ENCODE data around the gene SMCP.
A peak's percentile ranks its signal among the peaks of the same experiment; 100 is the strongest.

Gene SMCP, protein sequence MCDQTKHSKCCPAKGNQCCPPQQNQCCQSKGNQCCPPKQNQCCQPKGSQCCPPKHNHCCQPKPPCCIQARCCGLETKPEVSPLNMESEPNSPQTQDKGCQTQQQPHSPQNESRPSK

DNA sequence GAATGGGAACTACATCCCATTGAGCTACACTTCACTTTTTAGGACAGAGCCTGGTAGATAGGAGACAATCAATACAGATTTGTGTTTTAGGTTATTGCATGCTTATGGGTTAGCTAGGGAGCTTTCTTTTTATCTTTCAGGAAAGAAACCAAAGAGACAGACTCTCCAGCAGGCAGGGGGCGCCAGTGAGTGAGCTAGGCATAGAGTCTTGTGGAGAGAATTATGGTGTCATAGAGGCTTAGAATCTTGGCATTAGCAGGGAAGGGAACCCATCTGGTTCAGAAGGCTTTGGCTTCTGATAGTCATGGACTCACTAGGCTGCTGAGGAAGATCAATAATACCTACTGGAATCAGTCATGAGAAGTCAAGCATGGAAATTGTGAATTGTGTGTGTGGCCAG is at the start of gene SMCP:
Gene SMCP, plus strand, starts transcription at position 281 of the 400 bp plus-strand sequence. CDS start 6,101 bp downstream, outside the sequence.
- peak; percentile 56 for DNase-seq (ENCODE audit: low spot score)

DNA sequence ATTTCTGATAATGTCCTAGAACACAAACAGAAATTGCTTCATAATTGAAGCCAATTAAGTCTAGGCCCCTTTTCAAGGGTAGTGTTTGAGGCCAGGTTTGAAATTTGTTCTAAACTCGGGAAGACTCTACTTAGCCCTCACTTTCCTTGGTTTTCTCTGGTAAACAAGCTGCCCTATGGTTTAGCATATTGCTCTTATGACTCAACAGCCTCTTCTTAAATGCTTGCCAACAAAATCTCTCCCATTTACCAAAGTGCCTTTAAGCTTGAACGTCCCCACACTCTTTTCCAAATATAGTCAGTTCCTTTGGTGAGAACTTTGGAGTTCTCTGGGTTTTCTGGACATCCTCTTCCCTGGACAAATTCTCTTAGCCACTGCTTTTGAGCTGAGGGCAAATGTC is 41.3 kb upstream of the SMCP start:
- DNase-seq (ENCODE audit: low spot score): no peak

DNA sequence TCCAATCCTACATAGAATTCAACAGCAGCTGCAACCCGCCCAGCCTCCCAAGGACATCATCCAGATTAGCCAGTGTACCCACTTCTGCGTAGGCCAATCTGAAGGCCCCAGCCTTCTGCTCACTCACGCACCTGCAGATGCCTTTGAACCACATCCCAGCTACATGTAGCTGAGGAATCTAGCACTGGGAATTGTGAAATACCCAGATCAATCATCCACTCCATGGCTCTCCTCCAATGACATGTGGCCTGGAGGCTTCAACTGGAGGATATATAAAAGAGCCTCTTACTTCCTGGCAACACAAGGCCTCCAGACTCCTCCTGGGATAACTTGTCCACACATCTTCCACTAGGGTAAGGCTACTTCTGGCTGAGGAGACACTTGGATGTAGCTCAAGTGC is 35.6 kb upstream of the SMCP start, which contains the start of gene LCE6A:
Gene LCE6A, plus strand, starts transcription at position 301 of the 400 bp plus-strand sequence. CDS start 665 bp downstream, outside the sequence.
- no peak for DNase-seq (ENCODE audit: low spot score)

DNA sequence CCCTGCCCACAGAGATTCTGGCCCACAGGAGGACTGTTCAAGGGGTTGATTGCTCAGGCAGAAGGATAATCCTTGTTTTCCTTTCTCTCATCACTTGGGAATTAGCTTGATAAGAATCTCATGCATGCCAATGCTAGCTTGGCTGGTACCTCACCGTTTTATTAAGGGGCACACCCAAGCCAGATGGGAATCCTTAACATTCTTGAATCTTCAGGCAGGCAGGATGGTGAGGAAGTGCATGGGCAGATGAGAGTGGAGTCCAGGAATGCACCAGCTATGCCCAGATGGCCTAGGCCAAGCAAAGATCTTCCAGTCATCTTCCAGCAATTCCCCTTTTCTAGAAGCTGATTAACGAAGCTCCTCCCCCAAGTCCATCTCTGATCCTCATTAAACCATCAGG is 22.5 kb upstream of the SMCP start:
- DNase-seq (ENCODE audit: low spot score): no peak

DNA sequence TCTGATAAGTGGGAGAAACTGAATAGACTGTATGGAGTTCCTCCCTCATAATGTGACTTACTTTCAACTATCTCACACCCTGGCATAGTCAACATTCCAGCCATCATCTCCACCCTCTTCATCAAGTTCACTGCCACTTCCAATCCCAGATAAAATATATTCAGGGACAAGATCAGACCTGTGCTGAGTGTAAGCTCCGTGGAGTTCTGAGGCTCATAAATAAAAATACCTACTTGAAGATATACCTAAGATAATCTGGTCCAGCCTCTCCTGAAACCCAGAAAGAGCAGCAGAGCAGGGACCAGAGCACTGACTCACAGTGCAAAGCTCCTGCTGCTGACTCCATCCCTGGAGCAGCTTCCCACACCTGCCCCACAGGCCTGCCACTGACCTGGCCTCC is 20.1 kb upstream of the SMCP start:
- no peak for DNase-seq (ENCODE audit: low spot score)

DNA sequence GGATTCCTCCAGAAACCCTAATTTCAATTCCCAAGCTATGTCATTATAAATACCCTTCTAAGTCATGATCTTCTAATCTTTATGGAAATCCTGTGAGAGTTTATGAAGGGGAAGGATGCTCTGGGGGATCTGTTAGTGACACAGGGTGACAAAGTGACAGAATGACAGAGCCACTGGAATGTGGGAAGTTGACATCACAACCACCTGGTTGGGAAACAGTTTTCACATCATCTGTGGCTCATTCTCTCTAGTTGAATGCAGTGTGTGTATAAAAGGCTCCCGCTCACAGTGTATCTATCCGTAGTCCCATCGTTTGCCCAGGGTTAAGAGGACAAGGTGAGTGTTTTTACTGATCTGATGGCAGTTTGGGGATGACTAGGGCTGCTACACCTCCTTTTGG is 18.4 kb upstream of the SMCP start, which contains the start of gene LCE7A:
Gene LCE7A, plus strand, starts transcription at position 301 of the 400 bp plus-strand sequence. CDS start 702 bp downstream, outside the sequence.
- DNase-seq (ENCODE audit: low spot score): no peak

DNA sequence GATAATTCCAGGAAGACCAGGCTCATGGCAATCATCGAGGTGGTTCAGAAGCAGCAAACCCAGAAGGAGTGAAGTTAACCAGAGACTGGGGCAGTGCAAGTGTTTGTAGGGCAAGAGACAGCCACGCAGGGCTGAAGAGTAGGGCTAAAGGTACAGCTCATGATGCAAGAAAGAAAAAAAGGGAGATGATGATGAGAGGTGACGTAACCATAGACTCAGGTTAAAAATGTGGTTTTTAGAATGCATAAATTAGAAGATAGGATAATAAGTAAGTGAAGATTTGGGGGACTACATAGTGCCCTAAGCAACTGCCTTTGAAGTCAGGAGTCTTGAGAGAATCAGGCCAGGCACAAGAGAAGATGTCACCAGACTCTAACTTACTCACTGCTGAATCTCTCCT is 18.0 kb upstream of the SMCP start:
- DNase-seq (ENCODE audit: low spot score): no peak

DNA sequence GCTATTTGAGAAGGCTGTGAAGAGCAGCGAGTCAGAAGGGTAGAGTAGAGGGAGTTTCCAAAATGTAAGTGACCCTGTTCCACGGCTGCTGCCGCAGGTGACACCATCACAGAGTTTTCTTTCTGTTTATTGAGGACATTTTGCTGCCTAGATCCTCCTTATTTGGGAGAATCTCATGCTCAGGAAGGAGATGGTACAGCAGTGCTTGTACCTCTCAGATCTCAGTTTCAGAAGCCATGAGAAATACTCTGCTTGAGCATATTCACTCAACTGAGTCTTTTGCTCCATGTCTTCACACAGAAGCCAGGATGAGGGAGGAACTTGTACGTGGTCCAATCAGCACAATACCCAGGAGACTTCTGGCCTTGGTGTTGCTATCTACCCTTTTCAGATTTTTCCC is 16.7 kb upstream of the SMCP start:
- no peak for DNase-seq (ENCODE audit: low spot score)

DNA sequence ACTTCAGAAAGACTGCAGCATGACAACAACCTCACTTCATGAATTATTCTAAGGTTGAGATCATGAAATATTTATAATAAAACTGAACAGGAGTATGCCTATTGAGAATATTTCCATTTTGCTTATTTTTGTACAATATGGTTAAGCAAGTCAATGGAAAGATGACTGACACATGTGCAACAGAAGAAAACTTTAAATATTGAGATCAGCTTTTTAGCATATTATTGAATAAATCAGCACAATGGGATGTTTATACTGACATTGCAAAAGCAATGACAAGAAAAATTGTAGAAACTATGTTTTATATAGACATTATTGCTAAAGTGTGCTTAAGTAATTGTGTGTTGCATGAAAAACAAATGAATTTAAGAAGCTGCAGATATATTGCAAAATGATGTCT is 13.7 kb upstream of the SMCP start:
- DNase-seq (ENCODE audit: low spot score): no peak

DNA sequence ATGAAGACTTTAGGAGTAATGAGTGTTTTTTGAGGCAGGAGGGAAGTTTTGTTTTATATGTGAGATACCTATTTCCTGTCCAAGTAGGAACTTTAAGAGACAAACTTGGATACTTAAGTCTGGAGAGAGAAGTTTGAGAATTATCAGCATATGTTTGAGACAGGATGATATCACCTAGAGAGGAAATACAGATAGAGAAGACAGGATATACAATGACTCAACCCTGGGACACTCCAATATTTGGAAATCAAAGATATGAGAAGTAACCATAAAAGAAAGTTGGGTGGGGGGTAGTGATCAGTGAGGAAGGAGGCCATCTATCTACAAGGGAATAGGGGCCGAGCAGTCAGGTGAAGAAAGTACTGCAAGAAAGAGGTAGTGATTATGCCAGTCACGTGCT is 11.8 kb upstream of the SMCP start:
- DNase-seq (ENCODE audit: low spot score): no peak

DNA sequence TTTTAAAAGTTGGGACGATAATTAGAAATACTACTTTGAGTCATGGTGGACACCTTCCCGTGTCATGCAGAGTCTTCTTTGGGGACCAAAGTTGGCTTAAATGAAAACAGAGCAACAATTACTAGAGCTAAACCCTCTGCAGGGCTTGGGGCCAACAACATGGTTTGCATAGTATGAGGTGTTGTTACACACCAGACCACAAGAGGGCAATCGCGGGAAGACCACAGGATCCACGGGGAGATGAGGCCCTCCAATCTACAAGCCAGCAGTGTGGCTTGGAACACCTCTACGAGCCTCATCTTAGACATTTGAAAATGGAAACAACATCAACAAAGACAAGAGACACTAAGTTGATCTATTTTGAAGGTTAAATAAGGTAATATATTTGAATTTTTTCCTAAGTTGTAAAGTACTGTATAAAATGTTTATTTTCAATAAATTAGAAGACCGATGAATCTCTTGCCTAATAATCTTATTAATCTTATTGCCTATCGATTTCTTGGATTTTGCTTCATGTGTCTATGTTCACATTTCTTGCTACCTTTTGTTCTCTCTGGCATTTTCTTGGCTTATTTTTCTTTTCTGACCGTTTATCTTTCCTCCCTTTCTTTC is 8.2 kb upstream of the SMCP start:
- peak; percentile 77 for DNase-seq (ENCODE audit: low spot score)

DNA sequence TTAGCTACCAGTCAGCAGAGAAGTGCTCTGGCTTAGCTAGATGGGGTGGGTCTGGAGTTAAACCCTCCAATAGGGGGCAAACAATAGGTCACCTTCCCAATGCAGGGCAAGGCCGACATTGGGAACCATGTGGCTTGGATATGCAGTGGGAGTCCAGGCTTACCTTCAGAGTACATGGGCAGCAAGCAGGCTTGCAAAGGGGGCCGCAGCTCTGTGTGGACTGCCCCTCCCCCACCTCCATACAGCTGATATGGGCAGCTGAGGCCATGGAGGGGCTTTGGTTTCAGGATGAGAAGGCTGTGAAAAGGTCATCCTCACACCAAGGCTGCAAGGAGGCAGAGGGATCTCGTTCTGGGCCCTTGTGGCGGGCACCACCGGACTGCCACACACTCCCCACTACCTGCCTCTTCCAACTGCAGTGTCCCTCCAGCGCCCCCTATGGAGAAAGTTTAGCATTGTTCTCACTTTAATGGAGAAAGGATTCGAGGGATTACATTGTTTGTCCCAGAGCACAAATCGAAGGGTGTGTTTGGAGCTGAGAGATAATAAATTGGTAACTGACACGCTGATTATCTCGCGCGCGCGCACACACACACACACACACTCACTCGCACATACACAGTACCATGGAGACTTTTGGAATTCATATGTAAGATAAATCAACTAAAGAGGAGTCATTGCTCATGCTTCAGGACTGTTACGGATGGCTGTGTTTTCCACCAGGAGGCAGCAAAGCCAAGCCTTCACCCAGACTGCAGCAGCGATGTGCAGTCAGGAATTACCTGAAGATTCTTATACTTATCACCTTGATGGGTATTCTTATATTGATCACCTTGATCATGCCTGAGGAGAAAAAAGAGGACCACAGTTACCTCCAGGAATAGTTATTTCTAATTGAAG is 7.0 kb upstream of the SMCP start:
- peak; percentile 58 for DNase-seq (ENCODE audit: low spot score)

DNA sequence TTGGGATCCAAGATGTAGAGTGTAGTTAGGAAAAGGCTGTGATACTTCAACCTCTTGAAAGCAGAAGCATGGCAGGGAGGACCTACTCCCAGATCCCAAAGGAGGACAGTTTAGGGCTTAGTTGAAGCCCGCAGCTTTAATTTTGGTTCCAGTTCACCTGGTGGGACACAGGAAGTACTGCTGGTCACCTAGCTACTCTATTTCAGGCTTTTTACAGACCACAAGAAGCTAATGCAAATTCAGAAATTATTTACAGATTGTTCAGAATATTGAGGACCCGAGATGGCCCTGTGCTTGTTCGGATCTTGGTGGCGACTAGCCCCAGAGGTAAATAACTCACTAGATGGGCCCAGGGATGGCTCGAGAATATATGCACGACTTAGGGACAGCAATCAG is 6.4 kb upstream of the SMCP start:
- DNase-seq (ENCODE audit: low spot score): no peak

DNA sequence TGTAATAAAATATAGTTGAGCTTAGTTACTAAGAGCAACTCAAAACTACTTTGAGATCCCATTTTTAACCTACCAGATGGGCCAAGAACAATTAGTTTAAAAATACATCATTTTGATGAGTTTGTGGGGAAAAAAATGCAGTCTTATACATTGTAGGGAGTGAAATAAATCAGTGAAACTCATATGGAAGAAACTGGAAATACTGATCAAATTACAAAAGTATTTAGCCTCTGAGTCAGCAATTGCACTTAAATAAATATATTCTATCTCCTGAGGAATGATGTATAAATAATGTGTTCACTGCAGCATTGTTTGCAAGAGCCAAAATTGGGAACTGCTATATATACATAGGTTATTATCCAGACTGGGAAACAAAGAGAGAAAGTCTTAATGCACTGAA is 4.6 kb upstream of the SMCP start:
- no peak for DNase-seq (ENCODE audit: low spot score)

DNA sequence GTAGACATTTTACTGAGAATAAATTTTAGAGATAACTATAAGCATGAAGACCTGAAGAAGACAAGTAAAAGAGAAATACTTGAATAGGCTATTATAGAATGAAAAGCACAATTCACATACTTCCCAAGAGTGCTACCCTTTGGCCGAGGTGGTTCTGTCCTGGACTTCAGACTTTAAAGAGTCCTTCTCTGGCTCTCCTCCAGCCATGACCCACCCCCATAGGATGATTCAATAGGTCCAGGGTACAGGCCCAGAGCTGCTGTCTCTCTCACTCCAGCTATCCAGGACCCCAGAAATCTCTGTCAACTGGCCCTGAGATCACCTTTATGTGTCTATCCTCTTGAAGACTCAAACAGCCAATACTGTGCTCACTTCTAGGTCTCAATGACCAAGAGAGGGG is 1.3 kb upstream of the SMCP start:
- no peak for DNase-seq (ENCODE audit: low spot score)

DNA sequence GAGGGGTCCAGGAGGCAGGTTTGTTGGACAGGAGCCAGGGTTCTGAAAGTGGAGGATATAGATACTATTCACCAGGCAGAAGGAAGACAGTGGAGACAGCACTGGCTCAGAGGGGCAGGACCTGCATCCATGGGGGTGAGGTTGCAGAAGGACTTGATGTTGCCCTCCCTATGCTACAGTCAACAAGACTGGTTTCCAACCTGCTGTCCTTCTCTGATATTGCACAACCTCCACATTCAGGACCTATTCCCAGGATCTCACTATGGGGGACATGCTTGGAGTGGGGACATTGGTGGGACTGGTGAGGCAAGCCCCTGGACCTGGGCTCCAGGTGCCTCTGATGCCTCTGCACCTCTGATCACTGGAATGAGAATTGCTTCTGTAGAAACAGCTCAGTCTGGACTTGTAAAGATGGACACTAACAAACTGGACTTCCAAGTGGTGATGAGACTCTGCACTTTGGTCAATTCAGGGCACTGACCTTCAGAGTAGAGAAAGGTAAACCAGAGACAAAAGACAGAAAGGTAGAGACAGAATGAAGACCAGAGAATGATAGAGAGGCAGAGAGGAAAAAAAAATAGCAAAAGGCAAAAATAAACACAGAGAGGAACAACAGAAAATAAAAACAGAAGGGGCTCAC is 1.6 kb downstream of the SMCP start:
- DNase-seq (ENCODE audit: low spot score): no peak

DNA sequence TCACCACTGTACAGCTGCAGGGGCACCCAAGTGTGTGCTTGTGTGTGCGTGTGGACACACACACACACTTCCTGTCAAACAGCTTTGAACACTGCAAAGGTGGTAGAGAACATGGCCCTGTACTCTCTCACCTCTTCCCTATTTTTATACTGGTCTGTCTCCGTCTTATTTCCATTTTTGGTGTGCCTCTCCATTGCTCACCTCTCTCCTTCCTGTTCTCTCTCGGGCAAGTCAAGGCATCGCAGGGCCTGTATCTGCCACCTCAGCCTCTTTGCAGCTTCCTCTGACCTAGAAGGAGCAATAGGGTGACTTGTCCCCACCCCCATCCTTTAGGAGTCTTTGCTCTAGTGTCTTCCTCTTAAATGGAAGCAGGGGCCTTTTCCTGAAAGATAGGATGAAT is 2.2 kb downstream of the SMCP start:
- no peak for DNase-seq (ENCODE audit: low spot score)

DNA sequence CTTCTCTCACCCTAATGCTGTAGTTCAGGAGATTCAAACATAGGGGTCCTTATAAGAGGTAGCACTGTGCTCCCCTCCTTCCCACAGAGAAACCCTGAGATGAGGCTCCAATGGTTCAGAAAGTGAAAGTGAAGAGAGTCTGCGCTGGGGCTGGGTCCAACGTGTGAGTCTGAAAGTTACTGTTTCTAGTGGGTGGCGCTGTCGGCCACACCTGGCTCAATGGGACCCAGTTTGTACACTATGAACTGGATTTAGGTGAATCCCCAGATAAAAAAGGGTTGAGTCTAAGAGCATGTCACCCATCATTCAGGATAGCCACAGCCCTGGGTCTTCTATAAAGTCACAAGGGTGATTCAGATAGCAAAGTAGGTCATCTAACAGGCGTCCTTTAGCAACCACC is 2.8 kb downstream of the SMCP start:
- DNase-seq (ENCODE audit: low spot score): no peak

DNA sequence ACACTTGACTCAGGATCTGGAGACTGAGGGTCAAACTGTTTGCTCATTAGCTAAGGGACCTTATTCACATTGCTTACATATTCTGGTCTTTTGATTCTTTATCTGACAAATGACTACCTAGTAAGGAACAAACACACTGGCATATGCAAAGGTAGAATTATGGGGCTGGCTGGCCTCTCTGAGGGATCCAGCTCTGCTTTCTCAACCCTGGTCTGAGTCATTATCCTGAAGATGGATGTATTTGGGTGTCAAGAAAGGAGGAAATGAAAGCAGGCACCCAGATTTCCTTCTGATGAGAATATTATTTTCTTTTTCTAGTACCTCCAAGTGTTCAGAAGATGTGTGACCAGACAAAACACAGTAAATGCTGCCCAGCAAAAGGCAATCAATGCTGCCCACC is 6.0 kb downstream of the SMCP start:
- no peak for DNase-seq (ENCODE audit: low spot score)

DNA sequence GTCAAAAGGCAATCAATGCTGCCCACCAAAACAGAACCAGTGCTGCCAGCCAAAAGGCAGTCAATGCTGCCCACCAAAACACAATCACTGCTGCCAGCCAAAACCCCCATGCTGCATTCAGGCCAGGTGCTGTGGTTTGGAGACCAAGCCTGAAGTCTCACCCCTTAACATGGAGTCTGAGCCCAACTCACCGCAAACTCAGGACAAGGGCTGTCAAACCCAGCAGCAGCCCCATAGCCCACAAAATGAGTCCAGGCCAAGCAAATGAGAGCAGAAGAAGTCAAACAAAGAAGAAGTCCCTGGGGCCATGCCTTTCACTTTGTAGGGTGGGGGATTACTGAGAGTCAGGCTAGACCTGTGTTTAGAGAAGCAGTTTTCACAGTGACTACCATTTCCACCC is 6.4 kb downstream of the SMCP start:
- no peak for DNase-seq (ENCODE audit: low spot score)

DNA sequence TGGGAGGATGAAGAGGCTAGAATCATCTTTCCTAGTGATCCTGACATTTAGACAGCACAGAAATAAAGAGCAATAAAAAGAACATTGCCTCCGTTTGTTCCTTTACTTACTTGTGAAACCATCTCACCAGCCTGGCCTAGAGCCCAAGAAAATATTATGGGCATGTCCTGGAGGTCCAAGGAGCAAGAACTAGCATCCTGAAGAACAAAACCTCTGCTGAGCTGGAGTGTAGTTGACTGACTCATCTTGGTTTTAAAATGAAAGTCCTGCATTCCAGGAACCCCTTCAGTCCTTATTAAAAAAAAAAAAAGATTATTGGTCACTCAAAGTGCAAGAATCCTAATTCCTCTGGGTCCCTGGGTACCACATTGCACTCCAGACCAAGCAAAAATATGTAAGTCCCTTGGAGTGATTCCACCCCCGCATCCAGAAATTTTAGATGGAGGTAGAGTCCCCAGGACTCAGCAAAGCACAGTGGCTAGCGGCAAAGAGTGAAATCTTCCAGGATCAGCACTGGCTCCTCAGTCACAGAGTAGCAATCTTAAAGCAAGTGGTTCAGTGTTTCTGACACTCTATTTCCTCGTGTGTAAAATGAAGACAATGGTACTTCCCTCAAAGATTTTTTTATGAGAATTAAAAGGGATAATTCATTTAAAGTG is 7.0 kb downstream of the SMCP start:
- DNase-seq (ENCODE audit: low spot score): no peak

DNA sequence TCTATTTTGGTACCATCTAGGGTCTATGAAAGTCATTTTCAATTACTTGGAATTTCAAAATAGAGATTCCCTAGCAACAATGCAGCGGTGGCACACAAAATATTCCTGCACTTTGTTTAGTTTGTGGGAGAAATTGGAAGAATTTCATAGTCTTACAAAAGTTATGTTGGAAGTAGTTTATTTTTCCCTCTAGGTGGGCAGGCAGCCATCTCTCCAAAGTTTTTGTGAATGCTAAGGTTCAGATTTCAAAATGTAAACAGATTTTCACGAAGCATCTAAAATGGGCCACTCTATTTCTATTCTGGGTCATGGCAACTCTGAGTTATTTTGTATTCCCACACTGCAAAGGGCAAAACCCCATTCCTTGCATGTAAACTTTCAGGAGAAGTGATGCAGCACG is 8.0 kb downstream of the SMCP start:
- no peak for DNase-seq (ENCODE audit: low spot score)
